HEK293 (cell line): ENCODE results near the gene PRKCZ.

Experiments
- CTCF ChIA-PET: fragments of 350-600 bp; formaldehyde crosslinking; extraction: SDS; loops from one replicate; lab custom pipeline; 2021; ENCODE audit warnings: antibody characterized with exemption; lab: Yijun Ruan, JAX
- POLR2A ChIA-PET: fragments of 300-600 bp; formaldehyde crosslinking; extraction: SDS; loops from one replicate; lab custom pipeline; 2020; ENCODE audit warnings: antibody characterized with exemption, inconsistent platforms; lab: Yijun Ruan, JAX
- H3K27ac ChIP-seq: fragments of 200-500 bp; sonication (Bioruptor generic); 2 replicates; pipeline ENCODE4 v1.5.1; 2014; ENCODE audit warnings: low read depth, low read length, control low read depth, inconsistent platforms; ENCODE audit errors: extremely low read depth
- H3K36me3 ChIP-seq, 2 experiments: fragments of 200-500 bp in 1 of 2; sonication (Bioruptor generic) in 1 of 2; 1 replicate in 1 of 2; 2 replicates in 1 of 2; pipeline ENCODE4 v1.5.1; 2014 to 2017; ENCODE audit warnings: inconsistent platforms in 2 of 2, low read length in 2 of 2; ENCODE audit not compliant: control insufficient read depth in 2 of 2, insufficient read depth in 1 of 2
- H3K4me1 ChIP-seq: fragments of 200-500 bp; sonication (Bioruptor generic); 2 replicates; pipeline ENCODE4 v1.5.1; 2014; ENCODE audit warnings: mild to moderate bottlenecking, low read length, inconsistent platforms; ENCODE audit not compliant: control insufficient read depth, insufficient read depth
- H3K4me3 ChIP-seq: 2 replicates; pipeline ENCODE4 v1.5.1; 2011; ENCODE audit warnings: low read depth, mild to moderate bottlenecking, control low read depth, low read length, moderate library complexity
- H3K9me3 ChIP-seq: fragments of 200-500 bp; sonication (Bioruptor generic); 2 replicates; pipeline ENCODE4 v1.5.1; 2014; ENCODE audit warnings: low read depth, low read length, inconsistent platforms; ENCODE audit not compliant: control insufficient read depth, insufficient read depth
- KLF8 ChIP-seq: fragments of 450-650 bp; formaldehyde crosslinking; IDR thresholded peaks from 2 replicates; pipeline ENCODE4 v1.5.1; 2016; ENCODE audit warnings: missing biosample characterization, missing genetic modification characterization
- RBAK ChIP-seq: fragments of 450-650 bp; formaldehyde crosslinking; IDR thresholded peaks from 2 replicates; pipeline ENCODE4 v1.5.1; 2016; ENCODE audit warnings: missing biosample characterization, missing genetic modification characterization
- REPIN1 ChIP-seq: fragments of 450-650 bp; formaldehyde crosslinking; IDR thresholded peaks from 2 replicates; pipeline ENCODE4 v1.5.1; 2017; ENCODE audit warnings: missing biosample characterization, missing genetic modification characterization, low read depth
- TRIM28 ChIP-seq: IDR thresholded peaks from 2 replicates; pipeline ENCODE4 v1.6.1; 2011; ENCODE audit warnings: low read length, control low read depth, borderline replicate concordance
- ZFP37 ChIP-seq: fragments of 450-650 bp; formaldehyde crosslinking; IDR thresholded peaks from 2 replicates; pipeline ENCODE4 v1.5.1; 2016; ENCODE audit warnings: missing biosample characterization, missing genetic modification characterization
- ZNF112 ChIP-seq: fragments of 450-650 bp; formaldehyde crosslinking; IDR thresholded peaks from 2 replicates; pipeline ENCODE4 v1.5.0; 2017; ENCODE audit warnings: missing biosample characterization, missing genetic modification characterization
- ZNF114 ChIP-seq: fragments of 450-650 bp; formaldehyde crosslinking; IDR thresholded peaks from 2 replicates; pipeline ENCODE4 v1.5.0; 2017; ENCODE audit warnings: missing biosample characterization, missing genetic modification characterization
- ZNF138 ChIP-seq: fragments of 450-650 bp; formaldehyde crosslinking; IDR thresholded peaks from 2 replicates; pipeline ENCODE4 v1.5.1; 2016; ENCODE audit warnings: missing biosample characterization, missing genetic modification characterization, borderline replicate concordance
- ZNF169 ChIP-seq: fragments of 450-650 bp; formaldehyde crosslinking; IDR thresholded peaks from 2 replicates; pipeline ENCODE4 v1.5.1; 2016; ENCODE audit warnings: missing biosample characterization, missing genetic modification characterization
- ZNF239 ChIP-seq: fragments of 450-650 bp; formaldehyde crosslinking; IDR thresholded peaks from 2 replicates; pipeline ENCODE4 v1.5.1; 2016; ENCODE audit warnings: missing biosample characterization, missing genetic modification characterization
- ZNF266 ChIP-seq: fragments of 450-650 bp; formaldehyde crosslinking; IDR thresholded peaks from 2 replicates; pipeline ENCODE4 v1.5.1; 2016; ENCODE audit warnings: missing biosample characterization, missing genetic modification characterization, low read depth
- ZNF302 ChIP-seq: fragments of 450-650 bp; formaldehyde crosslinking; IDR thresholded peaks from 2 replicates; pipeline ENCODE4 v1.5.1; 2016; ENCODE audit warnings: missing biosample characterization, missing genetic modification characterization, low read depth
- ZNF311 ChIP-seq: fragments of 450-650 bp; formaldehyde crosslinking; IDR thresholded peaks from 2 replicates; pipeline ENCODE4 v1.5.1; 2017; ENCODE audit warnings: missing biosample characterization, missing genetic modification characterization, borderline replicate concordance
- ZNF600 ChIP-seq: fragments of 450-650 bp; formaldehyde crosslinking; IDR thresholded peaks from 2 replicates; pipeline ENCODE4 v1.5.1; 2016; ENCODE audit warnings: missing biosample characterization, missing genetic modification characterization
- ZNF658 ChIP-seq: fragments of 450-650 bp; formaldehyde crosslinking; IDR thresholded peaks from 2 replicates; pipeline ENCODE4; 2016; ENCODE audit warnings: missing biosample characterization, missing genetic modification characterization
- ZNF701 ChIP-seq: fragments of 450-650 bp; formaldehyde crosslinking; IDR thresholded peaks from 2 replicates; pipeline ENCODE4 v1.5.1; 2016; ENCODE audit warnings: missing biosample characterization, missing genetic modification characterization
- ZNF768 ChIP-seq: fragments of 450-650 bp; formaldehyde crosslinking; IDR thresholded peaks from 2 replicates; pipeline ENCODE4 v1.5.1; 2018; ENCODE audit warnings: missing biosample characterization, mild to moderate bottlenecking, missing genetic modification characterization
- TF ChIP-seq, protein P1 (sequence below): fragments of 450-650 bp; formaldehyde crosslinking; IDR thresholded peaks from 2 replicates; pipeline ENCODE4 v1.5.1; 2016; ENCODE audit warnings: missing biosample characterization, missing genetic modification characterization
- TF ChIP-seq, protein P2 (sequence below): fragments of 450-650 bp; formaldehyde crosslinking; IDR thresholded peaks from 2 replicates; pipeline ENCODE4 v1.5.0; 2017; ENCODE audit warnings: missing biosample characterization, missing genetic modification characterization, borderline replicate concordance
- TF ChIP-seq, protein P3 (sequence below): fragments of 450-650 bp; formaldehyde crosslinking; IDR thresholded peaks from 2 replicates; pipeline ENCODE4 v1.5.1; 2017; ENCODE audit warnings: missing biosample characterization, missing genetic modification characterization
- TF ChIP-seq, protein P4 (sequence below): fragments of 450-650 bp; formaldehyde crosslinking; IDR thresholded peaks from 2 replicates; pipeline ENCODE4; 2016; ENCODE audit warnings: missing biosample characterization, missing genetic modification characterization
- TF ChIP-seq, protein P5 (sequence below): fragments of 450-650 bp; formaldehyde crosslinking; IDR thresholded peaks from 2 replicates; pipeline ENCODE4 v1.5.1; 2016; ENCODE audit warnings: missing biosample characterization, missing genetic modification characterization
- TF ChIP-seq, protein P6 (sequence below): fragments of 450-650 bp; formaldehyde crosslinking; IDR thresholded peaks from 2 replicates; pipeline ENCODE4 v1.5.1; 2016; ENCODE audit warnings: missing biosample characterization, missing genetic modification characterization

PRKCZ gene

DNA sequence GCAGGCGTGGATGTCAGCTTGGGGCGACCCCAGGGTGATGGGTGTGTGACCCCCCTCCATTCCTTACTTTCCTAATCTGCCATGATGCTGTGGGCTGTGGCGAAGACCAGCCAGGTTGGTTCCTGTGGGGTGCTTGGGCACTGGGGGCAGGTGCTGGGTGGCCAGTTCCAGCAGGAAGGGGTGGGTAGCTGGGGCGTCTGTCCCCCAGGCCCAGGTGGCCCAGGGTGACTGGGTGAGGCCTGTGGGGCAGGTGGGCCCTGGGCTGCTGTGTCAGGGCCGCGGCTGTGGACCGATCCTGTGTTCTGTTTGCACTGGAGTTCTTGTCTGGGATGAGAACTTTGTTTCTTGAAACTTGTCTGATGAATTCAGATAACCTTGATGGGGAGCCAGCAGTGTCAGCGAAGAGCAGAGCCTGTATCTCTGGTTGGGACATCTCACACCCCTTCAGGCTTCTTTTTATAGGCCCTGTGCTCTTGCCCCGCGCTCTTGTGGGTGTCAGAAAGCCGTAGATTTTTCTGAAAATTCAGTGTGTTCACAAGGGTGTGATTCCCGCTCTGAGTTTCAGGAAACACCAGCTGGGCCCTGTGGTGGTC is 3.7 kb downstream of the PRKCZ start:
- no peaks in the 10 kb centered on the region; the same call in 1 of the 2 replicates for H3K4me1 ChIP-seq
- H3K9me3 ChIP-seq, result no peaks in the 10 kb centered on the region
- H3K4me3 ChIP-seq, result no peak overlapping the region
- ChIA-PET POLR2A (no interaction called here), CTCF (interaction anchor here (0.7 to 1.8 kb wide), 3 partner anchors 9 to 86 kb away, joined by 3 to 7 read pairs (median 4); no protein-coding TSS in a partner anchor)
- H3K27ac ChIP-seq, result no peak overlapping the region
- peaks cover 9 to 30% of the 10 kb centered on the region in 2 experiments; a peak in 2 of 3 replicates for H3K36me3 ChIP-seq
- TF ChIP-seq ZNF600, result no peak
- TF ChIP-seq ZNF138, result no peak
- TF ChIP-seq KLF8 (tag by site-specific recombination), result 0 out of 2 replicates have a peak, but pooled peaks have one; percentile 3
- TF ChIP-seq ZFP37 (tag by site-specific recombination), result no peak
- no peak for TF ChIP-seq TRIM28
- no peak for TF ChIP-seq ZNF701 (tag by site-specific recombination)
- TF ChIP-seq, protein P1, sequence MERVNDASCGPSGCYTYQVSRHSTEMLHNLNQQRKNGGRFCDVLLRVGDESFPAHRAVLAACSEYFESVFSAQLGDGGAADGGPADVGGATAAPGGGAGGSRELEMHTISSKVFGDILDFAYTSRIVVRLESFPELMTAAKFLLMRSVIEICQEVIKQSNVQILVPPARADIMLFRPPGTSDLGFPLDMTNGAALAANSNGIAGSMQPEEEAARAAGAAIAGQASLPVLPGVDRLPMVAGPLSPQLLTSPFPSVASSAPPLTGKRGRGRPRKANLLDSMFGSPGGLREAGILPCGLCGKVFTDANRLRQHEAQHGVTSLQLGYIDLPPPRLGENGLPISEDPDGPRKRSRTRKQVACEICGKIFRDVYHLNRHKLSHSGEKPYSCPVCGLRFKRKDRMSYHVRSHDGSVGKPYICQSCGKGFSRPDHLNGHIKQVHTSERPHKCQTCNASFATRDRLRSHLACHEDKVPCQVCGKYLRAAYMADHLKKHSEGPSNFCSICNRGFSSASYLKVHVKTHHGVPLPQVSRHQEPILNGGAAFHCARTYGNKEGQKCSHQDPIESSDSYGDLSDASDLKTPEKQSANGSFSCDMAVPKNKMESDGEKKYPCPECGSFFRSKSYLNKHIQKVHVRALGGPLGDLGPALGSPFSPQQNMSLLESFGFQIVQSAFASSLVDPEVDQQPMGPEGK (tag by site-specific recombination), result no peak
- TF ChIP-seq, protein P2, sequence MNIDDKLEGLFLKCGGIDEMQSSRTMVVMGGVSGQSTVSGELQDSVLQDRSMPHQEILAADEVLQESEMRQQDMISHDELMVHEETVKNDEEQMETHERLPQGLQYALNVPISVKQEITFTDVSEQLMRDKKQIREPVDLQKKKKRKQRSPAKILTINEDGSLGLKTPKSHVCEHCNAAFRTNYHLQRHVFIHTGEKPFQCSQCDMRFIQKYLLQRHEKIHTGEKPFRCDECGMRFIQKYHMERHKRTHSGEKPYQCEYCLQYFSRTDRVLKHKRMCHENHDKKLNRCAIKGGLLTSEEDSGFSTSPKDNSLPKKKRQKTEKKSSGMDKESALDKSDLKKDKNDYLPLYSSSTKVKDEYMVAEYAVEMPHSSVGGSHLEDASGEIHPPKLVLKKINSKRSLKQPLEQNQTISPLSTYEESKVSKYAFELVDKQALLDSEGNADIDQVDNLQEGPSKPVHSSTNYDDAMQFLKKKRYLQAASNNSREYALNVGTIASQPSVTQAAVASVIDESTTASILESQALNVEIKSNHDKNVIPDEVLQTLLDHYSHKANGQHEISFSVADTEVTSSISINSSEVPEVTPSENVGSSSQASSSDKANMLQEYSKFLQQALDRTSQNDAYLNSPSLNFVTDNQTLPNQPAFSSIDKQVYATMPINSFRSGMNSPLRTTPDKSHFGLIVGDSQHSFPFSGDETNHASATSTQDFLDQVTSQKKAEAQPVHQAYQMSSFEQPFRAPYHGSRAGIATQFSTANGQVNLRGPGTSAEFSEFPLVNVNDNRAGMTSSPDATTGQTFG, result no peak
- TF ChIP-seq, protein P3, sequence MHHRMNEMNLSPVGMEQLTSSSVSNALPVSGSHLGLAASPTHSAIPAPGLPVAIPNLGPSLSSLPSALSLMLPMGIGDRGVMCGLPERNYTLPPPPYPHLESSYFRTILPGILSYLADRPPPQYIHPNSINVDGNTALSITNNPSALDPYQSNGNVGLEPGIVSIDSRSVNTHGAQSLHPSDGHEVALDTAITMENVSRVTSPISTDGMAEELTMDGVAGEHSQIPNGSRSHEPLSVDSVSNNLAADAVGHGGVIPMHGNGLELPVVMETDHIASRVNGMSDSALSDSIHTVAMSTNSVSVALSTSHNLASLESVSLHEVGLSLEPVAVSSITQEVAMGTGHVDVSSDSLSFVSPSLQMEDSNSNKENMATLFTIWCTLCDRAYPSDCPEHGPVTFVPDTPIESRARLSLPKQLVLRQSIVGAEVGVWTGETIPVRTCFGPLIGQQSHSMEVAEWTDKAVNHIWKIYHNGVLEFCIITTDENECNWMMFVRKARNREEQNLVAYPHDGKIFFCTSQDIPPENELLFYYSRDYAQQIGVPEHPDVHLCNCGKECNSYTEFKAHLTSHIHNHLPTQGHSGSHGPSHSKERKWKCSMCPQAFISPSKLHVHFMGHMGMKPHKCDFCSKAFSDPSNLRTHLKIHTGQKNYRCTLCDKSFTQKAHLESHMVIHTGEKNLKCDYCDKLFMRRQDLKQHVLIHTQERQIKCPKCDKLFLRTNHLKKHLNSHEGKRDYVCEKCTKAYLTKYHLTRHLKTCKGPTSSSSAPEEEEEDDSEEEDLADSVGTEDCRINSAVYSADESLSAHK, result no peak

DNA sequence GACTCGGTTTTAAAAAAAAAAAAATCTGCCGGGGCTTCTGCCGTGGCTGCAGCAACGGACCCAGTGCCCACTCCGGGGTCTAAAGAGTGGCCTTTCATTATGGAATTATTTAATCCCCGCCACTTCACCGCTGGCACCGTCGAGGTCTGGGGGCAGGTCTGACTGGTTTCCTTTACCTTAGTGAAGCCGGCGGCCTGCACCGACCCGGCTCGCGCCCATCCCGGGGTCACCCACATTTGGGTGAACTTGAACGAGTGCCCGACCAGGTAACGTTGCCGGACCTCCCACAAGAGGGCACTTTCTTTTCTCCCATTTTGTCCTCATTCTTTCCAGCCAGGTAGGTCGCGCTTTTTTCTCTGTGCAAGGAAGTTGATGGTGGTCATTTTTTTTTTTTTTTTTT is 4.3 kb downstream of the PRKCZ start:
- CTCF ChIA-PET, result interaction anchor here (0.6 to 1.8 kb wide), 2 partner anchors 85 to 1373 kb away, joined by 3 to 7 read pairs; no protein-coding TSS in a partner anchor
- POLR2A ChIA-PET, result no interaction called here
- TF ChIP-seq ZNF600, result no peak
- no peak for TF ChIP-seq ZNF302 (tag by site-specific recombination)
- no peak for TF ChIP-seq ZNF169 (tag by site-specific recombination)
- no peak for TF ChIP-seq KLF8 (tag by site-specific recombination)
- TF ChIP-seq, protein P4, sequence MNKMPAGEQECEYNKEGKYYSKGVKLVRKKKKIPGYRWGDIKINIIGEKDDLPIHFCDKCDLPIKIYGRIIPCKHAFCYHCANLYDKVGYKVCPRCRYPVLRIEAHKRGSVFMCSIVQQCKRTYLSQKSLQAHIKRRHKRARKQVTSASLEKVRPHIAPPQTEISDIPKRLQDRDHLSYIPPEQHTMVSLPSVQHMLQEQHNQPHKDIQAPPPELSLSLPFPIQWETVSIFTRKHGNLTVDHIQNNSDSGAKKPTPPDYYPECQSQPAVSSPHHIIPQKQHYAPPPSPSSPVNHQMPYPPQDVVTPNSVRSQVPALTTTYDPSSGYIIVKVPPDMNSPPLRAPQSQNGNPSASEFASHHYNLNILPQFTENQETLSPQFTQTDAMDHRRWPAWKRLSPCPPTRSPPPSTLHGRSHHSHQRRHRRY (tag by site-specific recombination), result no peak
- TF ChIP-seq ZNF112 (tag by site-specific recombination), result no peak
- no peak for TF ChIP-seq ZNF311 (tag by site-specific recombination)
- TF ChIP-seq RBAK (tag by site-specific recombination), result no peak
- TF ChIP-seq, protein P5, sequence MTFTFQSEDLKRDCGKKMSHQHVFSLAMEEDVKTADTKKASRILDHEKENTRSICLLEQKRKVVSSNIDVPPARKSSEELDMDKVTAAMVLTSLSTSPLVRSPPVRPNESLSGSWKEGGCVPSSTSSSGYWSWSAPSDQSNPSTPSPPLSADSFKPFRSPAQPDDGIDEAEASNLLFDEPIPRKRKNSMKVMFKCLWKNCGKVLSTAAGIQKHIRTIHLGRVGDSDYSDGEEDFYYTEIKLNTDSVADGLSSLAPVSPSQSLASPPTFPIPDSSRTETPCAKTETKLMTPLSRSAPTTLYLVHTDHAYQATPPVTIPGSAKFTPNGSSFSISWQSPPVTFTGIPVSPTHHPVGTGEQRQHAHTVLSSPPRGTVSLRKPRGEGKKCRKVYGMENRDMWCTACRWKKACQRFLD (tag by site-specific recombination), result no peak
- no peak for TF ChIP-seq ZNF114 (tag by site-specific recombination)
- TF ChIP-seq REPIN1 (tag by site-specific recombination), result no peak
- TF ChIP-seq ZNF266 (tag by site-specific recombination), result no peak
- TF ChIP-seq ZNF768 (tag by site-specific recombination), result no peak
- TF ChIP-seq ZNF658 (tag by site-specific recombination), result no peak
- TF ChIP-seq, protein P6, sequence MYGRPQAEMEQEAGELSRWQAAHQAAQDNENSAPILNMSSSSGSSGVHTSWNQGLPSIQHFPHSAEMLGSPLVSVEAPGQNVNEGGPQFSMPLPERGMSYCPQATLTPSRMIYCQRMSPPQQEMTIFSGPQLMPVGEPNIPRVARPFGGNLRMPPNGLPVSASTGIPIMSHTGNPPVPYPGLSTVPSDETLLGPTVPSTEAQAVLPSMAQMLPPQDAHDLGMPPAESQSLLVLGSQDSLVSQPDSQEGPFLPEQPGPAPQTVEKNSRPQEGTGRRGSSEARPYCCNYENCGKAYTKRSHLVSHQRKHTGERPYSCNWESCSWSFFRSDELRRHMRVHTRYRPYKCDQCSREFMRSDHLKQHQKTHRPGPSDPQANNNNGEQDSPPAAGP (tag by site-specific recombination), result no peak
- TF ChIP-seq ZNF138, result no peak
- no peak for TF ChIP-seq ZNF239 (tag by site-specific recombination)

More for the DNA sequence above, 4.3 kb downstream of the PRKCZ start:
- Histone ChIP-seq H3K9me3 (no peaks in the 10 kb centered on the region), H3K4me1 (no peaks in the 10 kb centered on the region; the same call in 1 of the 2 replicates), H3K36me3 (peaks cover 9 to 37% of the 10 kb centered on the region in 2 experiments; a peak in 2 of 3 replicates), H3K4me3 (no peak overlapping the region), H3K27ac (no peak overlapping the region)
